ENCODE results near the gene SUPT7L. TPM values are rescaled to one million over a fixed set of nuclear protein-coding genes. Genes with fewer than 3 reads are reported as not detected.

The SUPT7L gene
- total and polyA plus RNA-seq, 2 of the 13 experiments (the other 11 are each of a cell fraction or from before 2014, with no cell fraction given), result 32.9 to 77.5 TPM

GRCh38 chr2:27702302-27702701 lies 38.9 kb upstream of the SUPT7L start:
- H4K20me1 ChIP-seq (ENCODE audit: insufficient read depth, low read length), result no peaks in the 10 kb centered on the region
- H2AFZ ChIP-seq (ENCODE audit: low read length), result no peak overlapping the region
- CTCF ChIA-PET (ENCODE audit: low intra/inter-chr PET ratio, low total read pairs), result interaction anchor here (2.3 kb wide), 1 partner anchor 19 kb away, joined by 12 read pairs; no protein-coding TSS in a partner anchor
- peak; percentile 48 for FAIRE-seq
- no peak overlapping the region for H3K27ac ChIP-seq (ENCODE audit: extremely low read length, insufficient read depth, low read length)
- POLR2A ChIA-PET, result interaction anchor here (0.7 kb wide), 1 partner anchor 14 kb away, joined by 3 read pairs; no protein-coding TSS in a partner anchor
- H3K4me1 ChIP-seq (ENCODE audit: insufficient read depth, low read length), result peaks cover 43% of the 10 kb centered on the region
- intact Hi-C loops (cut with micrococcal nuclease; ENCODE audit: unreplicated experiment), result loop anchor here (2.0 to 10.0 kb wide), 3 partner anchors 70 to 862 kb away; partner anchors contain the start of gene MRPL33
- no peak for TF ChIP-seq MTA3 (CRISPR knock-in tag; IDR thresholded peaks at IDR 0.05)
- TF ChIP-seq FOXC1 (CRISPR knock-in tag; IDR thresholded peaks at IDR 0.05; ENCODE audit: borderline replicate concordance), result 0 out of 2 replicates have a peak, but pooled peaks have one; percentile 11
- TF ChIP-seq, protein P1, sequence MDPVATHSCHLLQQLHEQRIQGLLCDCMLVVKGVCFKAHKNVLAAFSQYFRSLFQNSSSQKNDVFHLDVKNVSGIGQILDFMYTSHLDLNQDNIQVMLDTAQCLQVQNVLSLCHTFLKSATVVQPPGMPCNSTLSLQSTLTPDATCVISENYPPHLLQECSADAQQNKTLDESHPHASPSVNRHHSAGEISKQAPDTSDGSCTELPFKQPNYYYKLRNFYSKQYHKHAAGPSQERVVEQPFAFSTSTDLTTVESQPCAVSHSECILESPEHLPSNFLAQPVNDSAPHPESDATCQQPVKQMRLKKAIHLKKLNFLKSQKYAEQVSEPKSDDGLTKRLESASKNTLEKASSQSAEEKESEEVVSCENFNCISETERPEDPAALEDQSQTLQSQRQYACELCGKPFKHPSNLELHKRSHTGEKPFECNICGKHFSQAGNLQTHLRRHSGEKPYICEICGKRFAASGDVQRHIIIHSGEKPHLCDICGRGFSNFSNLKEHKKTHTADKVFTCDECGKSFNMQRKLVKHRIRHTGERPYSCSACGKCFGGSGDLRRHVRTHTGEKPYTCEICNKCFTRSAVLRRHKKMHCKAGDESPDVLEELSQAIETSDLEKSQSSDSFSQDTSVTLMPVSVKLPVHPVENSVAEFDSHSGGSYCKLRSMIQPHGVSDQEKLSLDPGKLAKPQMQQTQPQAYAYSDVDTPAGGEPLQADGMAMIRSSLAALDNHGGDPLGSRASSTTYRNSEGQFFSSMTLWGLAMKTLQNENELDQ (CRISPR knock-in tag; IDR thresholded peaks at IDR 0.05; ENCODE audit: borderline replicate concordance), result no peak
- peak; percentile 60 for TF ChIP-seq HNF4A (CRISPR knock-in tag; IDR thresholded peaks at IDR 0.05)
- no peak for TF ChIP-seq ZNF33B (CRISPR knock-in tag; IDR thresholded peaks at IDR 0.05)
- TF ChIP-seq PHF21A (CRISPR knock-in tag; IDR thresholded peaks at IDR 0.05), result 0 out of 2 replicates have a peak, but pooled peaks have one; percentile 47
- no peak for TF ChIP-seq MED1 (CRISPR knock-in tag; IDR thresholded peaks at IDR 0.05)
- no peak for TF ChIP-seq ZBTB8A (CRISPR knock-in tag; IDR thresholded peaks at IDR 0.05; ENCODE audit: borderline replicate concordance, low read depth)
- H3K79me2 ChIP-seq (ENCODE audit: insufficient read depth, low read length), result no peaks in the 10 kb centered on the region
- in situ Hi-C loops (cut with HindIII; ENCODE audit: extremely low pct_ligation_motif_present, low pct_unique_long_range_greater_than_20kb), result loop anchor here (10.0 kb wide), 1 partner anchor 692 kb away; the partner anchor contains the start of gene FOSL2
- ATAC-seq, result peak; percentile 52
- H3K36me3 ChIP-seq (replicated peaks in 1 of 2; ENCODE audit: control insufficient read depth in 1 of 2, insufficient read depth in 2 of 2, low read length in 2 of 2), result no peaks in the 10 kb centered on the region
- BruUV-seq (replicated peaks), result no TSS peak
- H3K27me3 ChIP-seq (ENCODE audit: control insufficient read depth in 1 of 2, insufficient read depth in 2 of 2, low read length in 2 of 2), result no peaks in the 10 kb centered on the region
- no peaks in the 10 kb centered on the region for H3K9me3 ChIP-seq (ENCODE audit: low read length)
- no peak overlapping the region for H3K4me3 ChIP-seq (replicated peaks in 1 of 3; ENCODE audit: insufficient read depth in 1 of 3, low read depth in 2 of 3, low read length in 3 of 3)
- no peak overlapping the region for H3K9ac ChIP-seq (ENCODE audit: insufficient read depth, low read depth, low read length)
- H3K4me2 ChIP-seq (ENCODE audit: low read depth, low read length), result peak overlapping the region; percentile 12; the same call in 1 of the 2 replicates
- WGBS (ENCODE audit: low lambda C conversion rate), result 4% methylated on average over 1 of the region's 1 CpG
- peak; percentile 30 for DNase-seq (ENCODE audit: low spot score)
